GM19025 (cell line): ENCODE results near the gene SLAMF1.
"Not testable (repeated sequence)": the region's sequence is repeated elsewhere in the genome, so short reads cannot be mapped to it uniquely, and the experiment has no call there.

ENCODE experiments used
- ATAC-seq: cut with Tn5 transposase; IDR thresholded peaks from one replicate; pipeline ENCODE4 v1.9.1; 2021; ENCODE audit warnings: mild to moderate bottlenecking, low read depth, moderate library complexity; ENCODE audit not compliant: unreplicated experiment

The SLAMF1 gene

GRCh38 chr1:160646711-160647328 lies at the start of gene SLAMF1:
Gene SLAMF1, minus strand, starts transcription at chr1:160647044. Its CDS starts 99 bp downstream, at chr1:160646945.
- ATAC-seq, result peak; percentile 63

GRCh38 chr1:160692390-160692789 lies 45.5 kb upstream of the SLAMF1 start:
- ATAC-seq, result not testable (repeated sequence)

GRCh38 chr1:160685266-160685665 lies 38.4 kb upstream of the SLAMF1 start:
- ATAC-seq, result no peak

- ATAC-seq, result no peak
Observed at GRCh38 chr1:160682983-160683865, 36.4 kb upstream of the SLAMF1 start.

GRCh38 chr1:160681891-160682140 lies 35.0 kb upstream of the SLAMF1 start:
- ATAC-seq, result no peak

- ATAC-seq, result no peak
Observed at GRCh38 chr1:160681066-160681890, 34.4 kb upstream of the SLAMF1 start.

- no peak for ATAC-seq
Observed at GRCh38 chr1:160680399-160680798, 33.6 kb upstream of the SLAMF1 start.

- ATAC-seq, result no peak
Observed at GRCh38 chr1:160679893-160680292, 33.0 kb upstream of the SLAMF1 start.

GRCh38 chr1:160676869-160677597 lies 30.2 kb upstream of the SLAMF1 start:
- no peak for ATAC-seq

- ATAC-seq, result no peak
Observed at GRCh38 chr1:160675641-160676410, 29.0 kb upstream of the SLAMF1 start.

GRCh38 chr1:160674415-160674814 lies 27.6 kb upstream of the SLAMF1 start:
- ATAC-seq, result no peak

- no peak for ATAC-seq
Observed at GRCh38 chr1:160672789-160673695, 26.2 kb upstream of the SLAMF1 start.

- no peak for ATAC-seq
Observed at GRCh38 chr1:160671603-160672517, 25.0 kb upstream of the SLAMF1 start.

GRCh38 chr1:160670701-160671100 lies 23.9 kb upstream of the SLAMF1 start:
- no peak for ATAC-seq

GRCh38 chr1:160669802-160670201 lies 23.0 kb upstream of the SLAMF1 start:
- no peak for ATAC-seq

- no peak for ATAC-seq
Observed at GRCh38 chr1:160669276-160669675, 22.4 kb upstream of the SLAMF1 start.

GRCh38 chr1:160667896-160668295 lies 21.1 kb upstream of the SLAMF1 start:
- no peak for ATAC-seq

- ATAC-seq, result no peak
Observed at GRCh38 chr1:160666079-160666442, 19.2 kb upstream of the SLAMF1 start.
